ENCODE results near the gene LRRC74B. TPM values are rescaled to one million over a fixed set of nuclear protein-coding genes. Genes with fewer than 3 reads are reported as not detected.
A peak's percentile ranks its signal among the peaks of the same experiment; 100 is the strongest.

LRRC74B gene
- total RNA-seq, 2 experiments from 2014 or later = not detected

- CTCF ChIA-PET = no interaction called here
- no peaks in the 10 kb centered on the region for H3K36me3 ChIP-seq (ENCODE audit: insufficient read depth, low read length)
- ATAC-seq (ENCODE audit: poor library complexity) (no peak), DNase-seq (no peak)
- Mint-ChIP-seq H3K27ac (peak overlapping the region; percentile 81), H3K36me3 (ENCODE audit: low read depth) (no peaks in the 10 kb centered on the region), H3K4me1 (ENCODE audit: low read depth) (peaks cover 30% of the 10 kb centered on the region), H3K4me3 (peak overlapping the region; percentile 86), H3K27me3 (no peaks in the 10 kb centered on the region), H3K9me3 (no peaks in the 10 kb centered on the region)
- no peaks in the 10 kb centered on the region for H3K27me3 ChIP-seq (ENCODE audit: control insufficient read depth in 1 of 2, insufficient read depth in 2 of 2, low read length in 2 of 2)
- no peak for TF ChIP-seq CTCF (IDR thresholded peaks at IDR 0.05)
- peak overlapping the region; percentile 59 for H3K4me3 ChIP-seq (ENCODE audit: low read length)
- intact Hi-C loops (cut with DNase I, micrococcal nuclease) = loop anchor here in 1 of 2 experiments (1.0 kb wide), 1 partner anchor 11 kb away; the partner anchor contains the start of gene THAP7
- POLR2A ChIA-PET = interaction anchor here (1.2 to 3.2 kb wide), 2 partner anchors 12 to 96 kb away, joined by 3 to 22 read pairs; partner anchors contain the start of genes CRKL and THAP7
- peaks cover 26% of the 10 kb centered on the region for H3K4me1 ChIP-seq (ENCODE audit: insufficient read depth, low read length)
- no peaks in the 10 kb centered on the region for H3K9me3 ChIP-seq (ENCODE audit: control insufficient read depth in 1 of 2, insufficient read depth in 1 of 2, low read length in 2 of 2)
- peak overlapping the region; percentile 27 to 79 for H3K27ac ChIP-seq (ENCODE audit: low read depth in 1 of 2, low read length in 2 of 2)
Observed at GRCh38 chr22:21013657-21014201, 32.0 kb upstream of the LRRC74B start.

- DNase-seq = peak; percentile 67 to 94 (median 80)
- ChIA-PET POLR2A (interaction anchor here (1.2 to 3.2 kb wide), 3 partner anchors 12 to 97 kb away, joined by 3 to 22 read pairs (median 9); partner anchors contain the start of genes CRKL and THAP7), CTCF (no interaction called here)
- H3K36me3 Mint-ChIP-seq (ENCODE audit: low read depth) = no peaks in the 10 kb centered on the region
- no peaks in the 10 kb centered on the region for H3K27me3 ChIP-seq (ENCODE audit: control insufficient read depth in 1 of 2, insufficient read depth in 2 of 2, low read length in 2 of 2)
- no peak for TF ChIP-seq CTCF (IDR thresholded peaks at IDR 0.05)
- ATAC-seq (ENCODE audit: poor library complexity) = peak; percentile 88
- H3K4me1 Mint-ChIP-seq (ENCODE audit: low read depth) = peaks cover 30% of the 10 kb centered on the region
- H3K27ac Mint-ChIP-seq = peak overlapping the region; percentile 81
- peak overlapping the region; percentile 59 for H3K4me3 ChIP-seq (ENCODE audit: low read length)
- H3K27me3 Mint-ChIP-seq = no peaks in the 10 kb centered on the region
- no peaks in the 10 kb centered on the region for H3K9me3 ChIP-seq (ENCODE audit: control insufficient read depth in 1 of 2, insufficient read depth in 1 of 2, low read length in 2 of 2)
- H3K9me3 Mint-ChIP-seq = no peaks in the 10 kb centered on the region
- intact Hi-C loops (cut with DNase I, micrococcal nuclease) = loop anchor here in 1 of 2 experiments (1.0 kb wide), 1 partner anchor 12 kb away; the partner anchor contains the start of gene THAP7
- peak overlapping the region; percentile 86 for H3K4me3 Mint-ChIP-seq
- peaks cover 26% of the 10 kb centered on the region for H3K4me1 ChIP-seq (ENCODE audit: insufficient read depth, low read length)
- H3K27ac ChIP-seq (ENCODE audit: low read depth in 1 of 2, low read length in 2 of 2) = peak overlapping the region; percentile 27 to 79
- H3K36me3 ChIP-seq (ENCODE audit: insufficient read depth, low read length) = no peaks in the 10 kb centered on the region
Observed at GRCh38 chr22:21014202-21014725, 31.5 kb upstream of the LRRC74B start.

- intact Hi-C loops (cut with DNase I, micrococcal nuclease) = loop anchor here in 1 of 2 experiments (1.0 kb wide), 1 partner anchor 13 kb away; the partner anchor contains the start of gene THAP7
- no peak for ATAC-seq (ENCODE audit: poor library complexity)
- Histone ChIP-seq H3K4me1 (ENCODE audit: insufficient read depth, low read length) (peaks cover 26% of the 10 kb centered on the region), H3K9me3 (ENCODE audit: control insufficient read depth in 1 of 2, insufficient read depth in 1 of 2, low read length in 2 of 2) (no peaks in the 10 kb centered on the region), H3K27ac (ENCODE audit: low read depth in 1 of 2, low read length in 2 of 2) (peak within 1 kb of the TSS; percentile 27 to 79), H3K27me3 (ENCODE audit: control insufficient read depth in 1 of 2, insufficient read depth in 2 of 2, low read length in 2 of 2) (no peaks in the 10 kb centered on the region), H3K36me3 (ENCODE audit: insufficient read depth, low read length) (no peaks in the 10 kb centered on the region), H3K4me3 (ENCODE audit: low read length) (peak within 1 kb of the TSS; percentile 59)
- no peaks in the 10 kb centered on the region for H3K27me3 Mint-ChIP-seq
- peak within 1 kb of the TSS; percentile 86 for H3K4me3 Mint-ChIP-seq
- TF ChIP-seq CTCF (IDR thresholded peaks at IDR 0.05) = no peak
- ChIA-PET CTCF (no interaction called here), POLR2A (interaction anchor here (2.2 kb wide), 1 partner anchor 13 kb away, joined by 9 read pairs; the partner anchor contains the start of gene THAP7)
- peaks cover 30% of the 10 kb centered on the region for H3K4me1 Mint-ChIP-seq (ENCODE audit: low read depth)
- H3K36me3 Mint-ChIP-seq (ENCODE audit: low read depth) = no peaks in the 10 kb centered on the region
- H3K27ac Mint-ChIP-seq = peak within 1 kb of the TSS; percentile 81
- no peaks in the 10 kb centered on the region for H3K9me3 Mint-ChIP-seq
- DNase-seq = no peak
Observed at GRCh38 chr22:21014726-21015465, 30.9 kb upstream of the LRRC74B start, which contains the start of gene P2RX6. Gene P2RX6, plus strand, starts transcription at chr22:21015165. Its CDS starts 10 bp downstream, at chr22:21015175.

Data from CD4-positive, alpha-beta T cell (primary cell).